HG02610 (cell line): Measurements from ENCODE around the gene PRPH.
A peak's percentile ranks its signal among the peaks of the same experiment; 100 is the strongest.
"Not testable (repeated sequence)": the region's sequence is repeated elsewhere in the genome, so short reads cannot be mapped to it uniquely, and the experiment has no call there.

Source experiments
- ATAC-seq: cut with Tn5 transposase; IDR thresholded peaks from one replicate; pipeline ENCODE4 v1.9.1; 2021; ENCODE audit warnings: mild to moderate bottlenecking, moderate library complexity; ENCODE audit not compliant: unreplicated experiment

PRPH gene

GRCh38 chr12:49295082-49295936 lies at the start of gene PRPH:
PRPH (plus strand) TSS chr12:49295147; CDS start chr12:49295201, 54 bp downstream.
- no peak for ATAC-seq

DNA sequence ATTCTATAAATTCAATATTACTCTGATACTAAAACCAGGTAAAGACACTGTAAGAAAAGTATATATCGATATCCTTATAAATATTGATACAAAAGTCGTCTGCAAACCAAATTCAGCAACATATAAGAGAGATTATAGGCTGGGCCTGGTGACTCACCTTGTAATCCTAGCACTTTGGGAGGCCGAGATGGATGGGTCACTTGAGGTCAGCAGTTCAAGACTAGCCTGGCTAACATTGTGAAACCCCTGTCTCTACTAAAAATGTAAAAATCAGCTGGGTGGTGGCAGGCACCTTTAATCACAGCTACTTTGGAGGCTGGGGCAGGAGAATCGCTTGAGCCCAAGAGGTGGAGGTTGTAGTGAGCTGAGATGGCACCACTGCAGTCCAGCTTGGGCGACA lies 43.6 kb upstream of the PRPH start:
- no peak for ATAC-seq

DNA sequence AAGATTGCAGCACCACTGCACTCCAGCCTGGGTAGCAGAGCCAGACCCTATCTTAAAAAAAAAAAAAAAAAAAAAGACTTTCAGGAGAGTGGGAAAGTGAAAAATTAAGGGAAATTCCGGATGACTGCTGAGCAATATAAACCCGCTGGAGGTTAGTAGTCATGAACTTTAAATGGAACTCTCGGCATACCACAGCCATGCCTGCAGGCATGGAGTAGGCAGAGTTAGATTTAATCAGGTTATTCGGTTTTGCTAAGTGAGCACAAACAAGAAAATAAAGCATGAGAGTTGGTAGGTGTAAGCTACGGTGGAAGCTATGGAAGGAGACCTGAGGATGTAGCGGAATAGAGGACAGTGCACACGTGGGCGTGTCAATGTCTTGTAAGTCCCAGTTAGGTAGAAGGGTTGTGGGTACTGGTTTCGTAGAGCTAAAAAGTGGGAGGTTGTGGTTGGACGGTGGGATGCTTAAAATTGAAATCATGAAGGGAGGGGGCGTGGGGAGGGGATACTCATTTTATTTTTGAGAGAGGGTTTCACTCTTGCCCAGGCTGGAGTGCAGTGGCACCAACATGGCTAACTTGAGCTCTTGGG lies 41.8 kb upstream of the PRPH start:
- no peak for ATAC-seq

DNA sequence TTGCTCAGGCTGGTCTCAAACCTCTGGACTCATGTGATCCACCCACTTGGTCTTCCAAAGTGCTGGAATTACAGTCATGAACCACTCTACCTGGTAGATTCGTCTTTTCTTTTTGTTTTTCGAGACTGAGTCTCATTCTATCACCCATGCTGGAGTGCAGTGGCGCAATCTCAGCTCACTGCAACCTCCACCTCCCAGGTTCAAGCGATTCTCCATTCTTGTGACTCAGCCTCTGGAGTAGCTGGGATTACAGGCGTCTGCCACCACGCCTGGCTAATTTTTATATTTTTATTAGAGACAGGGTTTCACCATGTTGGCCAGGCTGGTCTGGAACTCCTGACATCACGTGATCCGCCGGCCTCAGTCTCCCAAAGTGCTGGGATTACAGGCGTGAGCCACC lies 39.5 kb upstream of the PRPH start:
- ATAC-seq, result not testable (repeated sequence)

DNA sequence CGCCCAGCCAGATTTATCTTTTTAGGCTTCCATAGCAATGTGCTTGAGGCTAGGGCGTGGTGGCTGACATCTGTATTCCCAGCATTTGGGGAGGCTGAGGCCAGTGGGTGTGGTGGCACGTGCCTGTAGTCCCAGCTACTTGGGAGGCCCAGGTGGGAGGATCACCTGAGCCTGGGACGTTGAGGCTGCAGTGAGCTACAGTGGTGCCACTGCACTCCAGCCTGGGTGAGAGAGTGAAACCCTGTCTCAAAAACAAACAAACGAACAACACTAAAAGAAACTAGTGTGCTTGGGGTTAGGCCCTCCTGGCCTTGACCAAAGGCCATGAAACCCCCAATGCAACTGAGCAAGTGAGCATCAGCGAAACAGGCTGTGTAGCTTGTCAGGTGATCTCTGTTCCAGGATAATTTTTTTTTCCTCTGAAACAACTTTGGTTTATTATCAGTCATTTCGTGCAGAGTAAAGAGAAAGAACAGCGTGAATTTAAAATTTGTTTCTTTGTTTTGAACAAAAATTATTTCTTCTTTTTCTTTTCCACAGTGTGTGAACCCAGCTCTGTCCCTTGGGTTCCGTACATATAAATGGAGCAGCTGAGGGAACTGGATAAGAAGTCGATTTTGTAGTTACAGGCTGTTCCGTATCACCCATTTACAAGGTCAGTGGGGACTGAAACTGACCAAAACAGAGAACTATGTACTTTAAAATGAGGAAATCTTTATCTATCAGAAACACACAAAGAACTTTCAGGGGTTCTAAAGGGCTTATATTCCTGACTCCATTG lies 38.9 kb upstream of the PRPH start:
- no peak for ATAC-seq

DNA sequence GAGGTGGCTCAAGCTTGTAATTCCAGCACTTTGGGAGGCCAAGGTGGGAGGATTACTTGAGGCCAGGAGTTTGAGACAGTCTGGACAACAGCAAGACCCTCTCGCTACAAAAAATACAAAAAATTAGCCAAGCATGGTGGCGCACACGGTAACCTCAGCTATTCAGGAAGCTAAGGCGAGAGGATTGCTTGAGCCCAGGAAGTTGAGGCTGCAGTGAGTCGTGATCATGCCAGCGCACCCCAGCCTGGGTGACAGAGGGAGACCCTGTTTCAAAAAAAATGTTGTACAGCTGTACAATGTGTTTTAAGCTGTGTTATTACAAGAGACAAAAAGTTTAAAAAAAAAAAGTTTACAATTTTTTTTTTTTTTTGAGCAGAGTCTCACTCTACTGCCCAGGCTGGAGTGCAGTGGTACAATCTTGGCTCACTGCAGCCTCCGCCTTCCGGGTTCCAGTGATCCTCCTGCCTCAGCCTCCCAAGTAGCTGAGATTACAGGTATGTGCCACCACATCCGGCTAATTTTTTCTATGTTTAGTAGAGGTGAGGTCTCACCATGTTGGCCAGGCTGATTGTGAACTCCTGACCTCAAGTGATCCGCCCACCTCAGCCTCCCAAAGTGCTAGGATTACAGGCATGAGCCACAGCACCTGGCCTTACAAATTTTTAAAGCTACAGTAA lies 37.3 kb upstream of the PRPH start:
- ATAC-seq, result not testable (repeated sequence)

DNA sequence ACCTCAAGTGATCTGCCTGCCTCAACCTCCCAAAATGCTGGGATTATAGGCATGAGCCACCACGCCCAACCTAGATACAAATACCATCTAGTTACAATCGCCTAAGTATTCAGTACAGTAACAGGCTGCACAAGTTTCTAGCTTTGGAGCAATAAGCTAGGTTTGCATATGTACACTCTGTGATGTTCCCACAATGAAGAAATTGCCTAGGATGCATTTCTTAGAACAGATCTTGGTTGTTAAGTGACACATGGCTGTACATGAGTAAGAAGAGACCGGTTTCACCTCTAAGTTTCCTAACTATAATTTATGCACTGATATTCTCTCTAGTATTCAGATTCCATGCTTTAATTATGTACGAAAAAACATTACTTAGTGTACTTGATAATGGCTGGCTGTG lies 35.5 kb upstream of the PRPH start:
- no peak for ATAC-seq

DNA sequence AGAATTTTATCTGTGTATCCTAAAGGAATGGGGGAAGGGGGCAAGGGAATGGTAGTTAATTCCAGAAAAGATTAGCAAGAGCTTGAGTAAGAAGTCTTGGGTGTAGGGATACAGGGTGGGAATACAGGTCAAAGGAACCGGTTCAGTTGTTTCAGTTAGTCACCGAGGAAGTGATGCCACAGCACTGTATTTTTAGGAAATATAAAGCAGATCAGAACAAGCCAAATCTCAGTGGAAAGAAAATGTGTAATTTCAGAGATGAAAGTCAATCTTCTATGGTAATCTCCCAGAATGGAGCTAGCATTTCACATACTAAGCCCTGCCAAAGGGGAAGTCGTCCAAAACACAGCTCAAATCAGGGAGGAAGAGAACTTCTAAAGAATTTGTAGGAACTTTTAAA lies 34.8 kb upstream of the PRPH start:
- ATAC-seq, result no peak

- ATAC-seq, result no peak
Measured at GRCh38 chr12:49260571-49261363, 34.2 kb upstream of the PRPH start.

- ATAC-seq, result no peak
Measured at GRCh38 chr12:49261721-49262120, 33.2 kb upstream of the PRPH start.

- no peak for ATAC-seq
Measured at GRCh38 chr12:49263400-49263763, 31.6 kb upstream of the PRPH start.

GRCh38 chr12:49264466-49264872 lies 30.5 kb upstream of the PRPH start:
- ATAC-seq, result peak; percentile 17

DNA sequence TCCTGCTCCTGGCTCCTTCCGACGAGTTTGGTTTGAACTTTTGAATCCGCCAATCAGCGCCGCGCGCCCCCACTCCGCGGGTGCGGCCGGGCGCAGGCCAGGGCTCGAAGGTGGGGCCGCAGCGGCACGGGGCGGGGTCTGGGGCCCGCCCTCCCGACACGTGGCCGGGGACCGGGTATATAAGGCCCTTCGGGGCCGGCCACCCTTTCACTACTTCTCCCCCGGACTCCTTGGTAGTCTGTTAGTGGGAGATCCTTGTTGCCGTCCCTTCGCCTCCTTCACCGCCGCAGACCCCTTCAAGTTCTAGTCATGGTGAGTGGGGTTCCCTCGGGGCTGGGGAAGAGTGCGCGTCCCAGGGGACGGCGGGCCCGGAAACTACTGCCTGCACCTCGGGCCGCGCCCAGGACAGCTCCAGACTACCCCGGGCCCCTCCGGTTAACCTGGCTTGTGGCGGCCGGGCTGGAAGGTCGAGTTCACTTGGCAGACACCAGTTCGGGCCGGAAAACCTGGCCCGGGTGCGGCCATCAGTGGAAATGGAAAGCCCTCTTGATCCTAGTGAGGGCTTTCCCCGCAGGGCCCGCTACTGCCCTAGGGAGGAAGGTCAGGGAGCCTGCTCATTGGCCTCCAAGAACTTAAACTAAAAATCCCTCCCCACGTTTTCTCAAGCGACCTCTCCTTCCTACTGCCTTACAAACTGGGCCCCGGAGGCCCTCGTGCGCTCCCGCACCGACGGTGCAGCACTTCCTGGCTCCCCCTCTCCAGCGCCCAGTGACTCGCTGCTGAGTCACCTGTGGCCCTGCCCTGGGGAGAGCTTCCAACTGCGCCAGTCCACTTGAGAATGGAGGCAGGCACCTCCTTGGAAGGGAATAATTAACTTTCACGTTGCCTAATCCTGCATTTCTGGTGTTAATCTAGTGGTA lies 29.8 kb upstream of the PRPH start, which contains the start of gene TUBA1C:
Gene TUBA1C, plus strand, starts transcription at position 210 of the 920 bp plus-strand sequence. Its CDS starts 100 bp downstream, at position 310.
- peak; percentile 82 for ATAC-seq

DNA sequence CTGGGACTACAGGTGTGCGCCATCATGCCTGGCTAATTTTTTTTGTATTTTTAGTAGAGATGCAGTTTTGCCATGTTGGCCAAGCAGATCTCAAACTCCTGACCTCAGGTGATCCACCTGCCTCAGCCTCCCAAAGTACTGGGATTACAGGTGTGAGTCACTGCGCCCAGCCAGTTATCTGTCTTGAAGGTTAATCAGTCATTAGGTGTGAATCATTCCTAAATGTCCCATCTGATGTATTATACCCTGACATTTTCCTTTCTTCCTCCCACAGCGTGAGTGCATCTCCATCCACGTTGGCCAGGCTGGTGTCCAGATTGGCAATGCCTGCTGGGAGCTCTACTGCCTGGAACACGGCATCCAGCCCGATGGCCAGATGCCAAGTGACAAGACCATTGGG lies 25.8 kb upstream of the PRPH start:
- ATAC-seq, result not testable (repeated sequence)

DNA sequence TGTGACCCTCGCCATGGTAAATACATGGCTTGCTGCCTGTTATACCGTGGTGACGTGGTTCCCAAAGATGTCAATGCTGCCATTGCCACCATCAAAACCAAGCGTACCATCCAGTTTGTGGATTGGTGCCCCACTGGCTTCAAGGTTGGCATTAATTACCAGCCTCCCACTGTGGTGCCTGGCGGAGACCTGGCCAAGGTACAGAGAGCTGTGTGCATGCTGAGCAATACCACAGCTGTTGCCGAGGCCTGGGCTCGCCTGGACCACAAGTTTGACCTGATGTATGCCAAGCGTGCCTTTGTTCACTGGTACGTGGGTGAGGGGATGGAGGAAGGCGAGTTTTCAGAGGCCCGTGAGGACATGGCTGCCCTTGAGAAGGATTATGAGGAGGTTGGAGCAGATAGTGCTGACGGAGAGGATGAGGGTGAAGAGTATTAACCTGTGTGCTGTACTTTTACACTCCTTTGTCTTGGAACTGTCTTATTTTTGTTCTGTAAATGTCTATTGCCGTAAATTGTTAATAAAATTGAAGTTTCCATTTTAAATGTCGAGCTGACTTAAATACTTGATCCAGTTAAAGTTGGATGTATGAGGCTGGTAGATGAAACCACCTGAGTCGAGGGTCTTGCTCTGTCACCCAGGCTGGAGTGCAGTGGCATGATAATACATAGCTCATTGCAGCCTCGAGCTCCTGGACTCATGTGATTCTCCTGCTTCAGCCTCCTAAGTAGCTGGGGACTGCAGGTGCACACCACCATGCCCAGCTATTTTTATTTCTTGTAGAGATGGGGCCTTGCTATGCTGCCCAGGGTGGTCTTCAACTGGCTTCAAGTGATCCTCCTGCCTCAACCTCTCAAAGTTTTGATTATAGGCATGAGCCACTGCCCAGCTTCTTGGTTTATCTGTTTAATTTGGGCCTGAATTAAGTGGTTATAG lies 21.9 kb upstream of the PRPH start:
- no peak for ATAC-seq

GRCh38 chr12:49273726-49274395 lies 21.1 kb upstream of the PRPH start:
- ATAC-seq, result no peak

DNA sequence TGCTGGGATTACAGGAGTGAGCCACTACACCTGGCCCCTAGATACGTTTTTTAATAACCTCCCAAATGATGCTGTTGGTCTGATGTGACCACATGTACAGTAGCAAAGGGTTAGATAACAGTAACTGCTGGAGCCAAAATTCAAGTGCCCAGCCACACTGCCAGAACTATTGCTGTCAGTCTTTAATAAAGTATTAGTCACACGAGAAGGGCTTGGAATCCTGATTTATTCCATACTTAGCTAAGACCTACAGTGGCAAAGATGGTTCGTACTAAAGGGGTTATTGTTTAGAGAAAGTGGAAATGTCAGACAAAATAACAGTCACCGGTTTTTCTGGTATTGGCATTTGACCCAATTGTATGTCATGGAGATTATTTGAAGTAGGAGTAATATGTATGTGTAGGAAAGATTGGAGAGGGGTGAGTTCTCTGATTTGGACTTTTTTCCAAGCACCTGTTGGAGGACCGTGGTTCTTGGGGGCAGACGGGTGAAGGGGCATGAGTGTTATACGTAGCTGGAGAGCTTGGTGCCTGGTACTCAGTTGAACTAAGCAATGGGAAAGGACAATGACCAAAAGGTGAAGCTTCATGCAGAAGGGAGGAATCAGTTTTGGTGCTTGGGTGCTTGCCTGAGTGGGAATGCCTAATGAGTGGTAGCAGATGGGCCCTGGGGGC lies 20.4 kb upstream of the PRPH start:
- no peak for ATAC-seq
